GM18519 (cell line): ENCODE data around the gene NLRX1.
"Not testable (repeated sequence)": the region's sequence is repeated elsewhere in the genome, so short reads cannot be mapped to it uniquely, and the experiment has no call there.

Experiments
- ATAC-seq: cut with Tn5 transposase; IDR thresholded peaks from one replicate; pipeline ENCODE4 v1.9.1; 2021; ENCODE audit warnings: mild to moderate bottlenecking, moderate library complexity; ENCODE audit not compliant: unreplicated experiment, low FRiP score

The NLRX1 gene

DNA sequence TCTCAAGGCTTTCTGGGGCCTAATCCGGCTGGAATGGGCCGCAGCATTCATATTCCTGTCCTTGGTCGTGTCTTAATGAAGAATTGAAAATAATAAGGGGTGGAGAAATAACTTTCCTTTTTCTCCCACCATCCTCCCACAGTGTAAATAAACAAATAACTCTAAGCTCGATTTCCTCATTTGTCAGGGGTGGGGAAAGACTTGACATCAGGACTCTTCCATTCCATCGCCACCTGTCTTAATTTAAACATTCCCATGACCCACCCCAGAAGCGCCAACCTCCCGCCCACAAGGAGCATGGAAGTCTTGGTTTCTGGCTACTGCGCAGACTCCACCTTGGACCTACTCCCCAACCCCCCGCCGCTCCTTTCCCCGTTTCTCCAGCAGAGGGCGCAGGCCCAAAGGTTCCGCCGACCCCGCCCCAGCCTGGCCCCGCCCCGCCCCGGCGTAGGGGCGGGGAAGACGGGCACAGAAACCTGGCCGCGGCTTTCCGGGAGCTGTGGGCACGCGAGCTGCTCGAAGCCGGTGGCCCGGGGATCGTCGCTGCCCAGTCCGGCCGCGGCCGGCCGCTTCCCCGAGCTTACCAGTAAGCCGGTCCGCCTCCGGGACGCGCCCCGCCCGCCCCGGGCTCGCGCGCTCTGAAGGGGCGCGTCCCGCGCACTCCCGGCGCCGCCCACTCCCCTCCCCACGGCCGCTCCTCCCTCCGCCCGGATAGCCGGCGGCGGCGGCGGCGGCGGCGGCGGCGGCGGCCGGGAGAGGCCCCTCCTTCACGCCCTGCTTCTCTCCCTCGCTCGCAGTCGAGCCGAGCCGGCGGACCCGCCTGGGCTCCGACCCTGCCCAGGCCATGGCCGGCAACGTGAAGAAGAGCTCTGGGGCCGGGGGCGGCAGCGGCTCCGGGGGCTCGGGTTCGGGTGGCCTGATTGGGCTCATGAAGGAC is 37.3 kb downstream of the NLRX1 start, which contains the start of gene CBL:
Gene CBL, plus strand, starts transcription at position 766 of the 937 bp plus-strand sequence. Its CDS starts 79 bp downstream, at position 845.
- peak; percentile 59 for ATAC-seq

DNA sequence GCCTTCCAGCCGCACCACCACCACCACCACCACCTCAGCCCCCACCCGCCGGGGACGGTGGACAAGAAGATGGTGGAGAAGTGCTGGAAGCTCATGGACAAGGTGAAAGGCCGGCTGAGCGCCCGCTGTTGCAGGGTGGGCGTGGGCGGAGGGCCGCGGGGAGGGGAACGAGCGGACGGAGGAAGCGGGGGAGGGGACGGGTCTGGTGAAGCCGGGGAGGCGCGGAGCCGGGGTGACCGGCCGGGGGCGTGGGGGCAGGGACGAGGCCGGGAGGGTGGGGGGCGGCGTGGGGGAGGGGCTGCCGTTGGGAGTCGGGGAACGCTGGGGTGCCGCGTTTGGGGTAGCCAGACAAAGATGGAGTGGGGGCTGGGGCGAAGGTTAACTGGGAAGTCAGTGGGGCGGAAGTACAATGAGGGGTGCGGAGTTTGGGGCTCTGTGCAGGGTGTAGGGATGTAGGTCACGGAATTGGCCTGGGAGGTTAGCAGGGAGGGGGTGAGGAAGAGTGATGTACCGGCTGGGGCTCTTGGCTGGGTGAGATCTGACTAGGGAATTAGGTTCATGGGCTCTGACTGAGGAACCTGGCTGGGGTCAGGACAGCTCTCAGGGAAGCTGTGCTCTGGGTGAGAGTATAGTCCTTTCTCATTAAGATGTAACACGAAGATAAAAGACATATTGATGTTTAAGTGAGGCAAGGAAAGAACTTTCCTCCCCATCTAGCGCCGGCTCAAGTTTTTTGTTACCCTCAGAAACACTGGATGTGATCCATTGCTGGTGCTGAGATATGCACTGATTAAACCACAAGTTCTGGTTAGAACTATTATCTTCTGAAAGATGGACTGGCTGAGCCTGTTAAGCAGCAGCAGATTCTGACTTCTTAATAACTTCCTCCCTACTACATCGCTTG is 38.2 kb downstream of the NLRX1 start:
- ATAC-seq, result no peak

DNA sequence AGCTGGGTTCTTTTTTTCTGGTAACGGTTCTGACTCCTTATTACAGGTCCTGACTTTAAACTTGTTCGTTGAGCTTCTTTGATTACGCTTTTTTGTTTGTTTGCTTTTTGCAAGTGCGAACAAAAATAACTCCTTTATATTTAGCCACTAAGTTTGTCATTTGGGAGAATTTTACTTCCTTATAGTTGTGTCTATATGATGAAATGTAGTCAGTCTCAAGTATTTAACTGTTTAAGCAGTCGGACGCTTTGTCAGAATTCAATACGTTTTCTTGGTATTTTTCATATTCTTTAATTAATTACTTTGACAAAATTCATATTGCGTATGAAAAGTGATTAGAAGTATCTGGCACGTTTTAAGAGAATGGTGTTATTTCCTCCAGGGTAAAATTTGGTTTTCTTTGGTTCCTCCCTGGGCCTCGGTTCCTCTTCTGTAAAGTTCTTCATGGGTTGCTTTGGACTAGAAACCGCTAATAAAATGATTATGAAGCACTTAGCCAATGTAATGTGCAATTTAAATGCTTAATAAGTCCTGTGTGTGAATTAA is 39.0 kb downstream of the NLRX1 start:
- no peak for ATAC-seq

DNA sequence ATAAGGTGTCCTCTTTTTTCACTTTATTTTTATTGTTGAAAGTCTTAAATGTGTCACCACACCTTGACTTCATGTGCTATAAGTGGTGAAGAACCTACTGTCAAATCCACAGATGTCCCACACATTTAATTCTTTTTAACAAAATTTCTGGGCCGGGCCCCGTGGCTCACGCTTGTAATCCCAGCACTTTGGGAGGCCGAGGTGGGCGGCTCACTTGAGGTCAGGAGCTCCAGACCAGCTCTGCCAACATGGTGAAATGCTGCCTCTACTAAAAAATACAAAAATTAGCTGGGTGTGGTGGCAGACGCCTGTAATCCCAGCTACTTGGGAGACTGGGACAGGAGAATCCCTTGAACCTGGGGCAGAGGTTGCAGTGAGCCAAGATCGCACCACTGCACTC is 40.7 kb downstream of the NLRX1 start:
- no peak for ATAC-seq

DNA sequence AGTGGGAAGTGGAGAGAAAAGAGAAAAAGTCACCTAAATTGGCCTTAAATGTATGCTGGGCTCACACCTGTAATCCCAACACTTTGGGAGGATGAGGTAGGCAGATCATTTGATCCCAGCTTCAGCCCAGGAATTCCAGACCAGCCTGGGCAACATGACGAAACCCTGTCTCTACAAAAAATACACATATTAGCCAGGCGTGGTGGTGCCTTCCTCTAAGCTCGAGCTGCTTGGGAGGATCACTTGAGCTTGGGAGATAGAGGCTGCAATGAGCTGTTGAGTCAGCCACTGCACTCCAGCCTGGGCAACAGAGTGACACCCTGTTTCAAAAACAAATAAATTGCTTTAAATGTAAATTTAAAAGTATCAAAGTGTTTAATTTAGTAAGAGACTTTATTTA is 41.5 kb downstream of the NLRX1 start:
- no peak for ATAC-seq

DNA sequence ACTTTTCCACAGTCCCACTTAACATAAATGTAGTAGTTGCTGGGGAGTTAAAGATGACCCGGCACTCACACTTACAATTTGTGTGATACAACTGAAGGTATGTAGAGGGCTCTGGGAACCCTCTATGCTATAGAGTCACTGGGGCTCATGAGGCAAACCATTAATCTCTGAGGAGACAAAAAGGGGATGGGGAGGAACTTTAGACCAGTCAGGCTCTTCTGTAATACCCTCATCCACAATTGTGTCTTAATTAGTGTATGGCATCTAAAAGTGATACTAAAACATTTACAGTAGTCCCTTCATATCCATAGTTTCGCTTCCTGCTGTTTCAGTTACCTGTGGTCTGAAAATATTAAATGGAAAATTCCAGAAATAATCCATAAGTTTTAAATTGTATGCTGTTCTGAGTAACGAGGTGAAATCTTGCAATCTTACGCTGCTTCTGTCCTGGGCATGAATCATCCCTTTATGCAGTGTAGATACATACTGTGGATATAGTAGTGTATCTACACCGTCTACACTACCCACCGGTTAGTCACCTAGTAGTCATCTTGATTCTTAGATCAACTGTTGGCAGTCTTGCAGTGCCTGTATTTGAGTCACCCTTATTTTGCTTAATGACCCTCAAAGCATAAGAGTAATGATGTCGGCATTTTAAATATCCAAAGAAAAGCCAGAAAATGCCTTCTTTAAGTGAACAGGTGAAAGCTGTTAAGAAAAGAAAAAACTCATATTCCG is 49.8 kb downstream of the NLRX1 start:
- no peak for ATAC-seq

DNA sequence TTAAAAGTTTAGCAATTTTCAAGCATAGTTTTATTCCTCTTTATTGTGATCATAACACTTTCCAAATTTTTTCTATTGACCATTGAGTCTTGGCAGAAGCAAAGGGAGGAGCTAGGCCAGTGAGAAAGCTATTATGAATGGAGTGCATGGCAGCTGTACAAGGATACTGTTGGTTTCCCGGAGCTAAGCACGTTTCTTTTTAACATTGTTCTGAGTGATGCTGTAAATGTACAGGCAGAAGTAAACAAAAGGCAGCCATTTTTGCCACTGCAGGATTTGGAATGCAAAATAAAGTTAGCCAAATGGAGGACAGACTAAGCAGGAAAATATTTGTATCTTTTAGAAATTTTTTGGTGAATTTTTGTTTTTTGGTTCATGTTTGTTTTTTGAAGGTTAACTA is 53.8 kb downstream of the NLRX1 start:
- no peak for ATAC-seq

DNA sequence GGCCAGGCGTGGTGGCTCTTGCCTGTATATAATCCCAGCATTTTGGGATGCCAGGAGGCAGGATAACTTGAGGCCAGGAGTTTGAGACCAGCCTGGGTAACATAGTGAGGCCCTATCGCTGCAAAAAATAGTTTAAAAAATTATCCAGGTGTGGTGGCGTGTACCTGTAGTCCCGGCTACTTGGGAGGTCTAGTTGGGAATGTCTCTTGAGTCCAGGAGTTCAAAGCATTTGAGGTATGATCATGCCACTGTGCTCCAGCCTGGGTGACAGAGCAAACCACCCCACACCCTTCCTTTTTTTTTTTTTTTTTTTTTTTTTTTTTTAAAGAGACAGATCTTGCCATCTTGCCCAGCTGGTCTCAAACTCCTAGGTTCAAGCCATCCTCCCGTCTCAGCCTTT is 54.4 kb downstream of the NLRX1 start:
- ATAC-seq, result no peak

DNA sequence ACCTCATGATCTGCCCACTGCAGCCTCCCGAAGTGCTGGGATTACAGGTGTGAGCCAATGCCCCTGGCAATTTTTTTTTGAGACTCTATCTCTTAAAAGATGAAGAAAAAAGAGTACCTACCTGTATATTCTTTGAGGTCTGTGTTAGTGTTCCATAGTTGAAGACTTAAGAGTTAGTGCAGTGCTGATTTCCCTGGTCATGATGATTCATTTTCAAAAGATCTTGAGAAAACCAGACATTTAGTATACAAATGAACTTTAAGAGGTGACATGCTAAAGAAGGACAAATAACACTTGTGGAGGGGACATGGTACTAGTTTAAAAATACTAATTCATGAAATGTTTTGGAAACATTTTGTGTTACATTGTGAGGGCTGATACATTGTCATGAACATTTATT is 55.3 kb downstream of the NLRX1 start:
- ATAC-seq, result no peak

DNA sequence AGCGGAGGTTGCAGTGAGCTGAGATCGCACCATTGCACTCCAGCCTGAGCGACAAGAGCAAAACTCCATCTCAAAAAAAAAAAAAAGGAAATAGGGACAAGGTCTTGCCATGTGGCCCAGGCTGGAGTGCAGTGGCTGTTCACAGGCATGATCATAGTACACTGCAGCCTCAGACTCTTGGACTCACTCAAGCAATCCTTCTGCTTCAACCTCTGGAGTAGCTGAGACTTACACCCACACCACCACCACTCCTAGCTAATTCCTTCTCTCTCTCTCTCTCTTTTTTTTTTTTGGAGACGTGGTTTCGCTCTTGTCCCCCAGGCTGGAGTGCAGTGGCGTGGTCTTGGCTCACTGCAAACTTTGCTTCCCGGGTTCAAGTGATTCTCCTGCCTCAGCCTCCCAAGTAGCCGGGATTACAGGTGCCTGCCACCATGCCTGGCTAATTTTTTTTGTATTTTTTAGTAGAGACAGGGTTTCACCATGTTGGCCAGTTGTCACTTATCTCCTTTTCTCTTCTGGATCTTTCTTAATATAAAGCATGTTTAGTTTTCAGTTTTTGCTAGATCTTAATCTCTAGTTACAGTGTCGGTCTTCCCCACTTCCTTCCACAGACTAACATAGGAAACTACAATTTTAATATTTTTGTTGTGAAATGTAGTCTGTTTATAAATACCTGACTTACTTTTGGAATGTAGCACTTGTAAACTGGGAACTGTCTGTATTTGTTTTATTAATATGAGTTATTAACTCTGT is 60.2 kb downstream of the NLRX1 start:
- not testable (repeated sequence) for ATAC-seq

DNA sequence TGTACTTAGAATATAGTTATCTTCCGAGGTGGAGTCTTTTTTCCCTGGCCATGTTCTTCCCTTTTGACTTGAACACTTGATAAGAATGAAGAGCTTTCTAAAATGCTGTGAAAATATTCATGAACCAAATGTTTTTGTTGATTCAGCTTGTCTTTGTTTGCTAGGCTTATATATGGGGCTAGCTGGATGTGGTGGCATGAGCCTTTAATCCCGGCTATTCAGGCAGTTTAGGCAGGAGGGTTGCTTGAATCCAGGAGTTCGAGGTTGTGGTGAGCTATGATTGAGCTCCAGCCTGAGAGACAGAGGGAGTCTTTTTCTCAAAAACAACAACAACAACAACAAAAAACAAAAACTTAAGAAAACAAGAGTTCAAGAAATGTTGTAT is 60.8 kb downstream of the NLRX1 start:
- ATAC-seq, result no peak

DNA sequence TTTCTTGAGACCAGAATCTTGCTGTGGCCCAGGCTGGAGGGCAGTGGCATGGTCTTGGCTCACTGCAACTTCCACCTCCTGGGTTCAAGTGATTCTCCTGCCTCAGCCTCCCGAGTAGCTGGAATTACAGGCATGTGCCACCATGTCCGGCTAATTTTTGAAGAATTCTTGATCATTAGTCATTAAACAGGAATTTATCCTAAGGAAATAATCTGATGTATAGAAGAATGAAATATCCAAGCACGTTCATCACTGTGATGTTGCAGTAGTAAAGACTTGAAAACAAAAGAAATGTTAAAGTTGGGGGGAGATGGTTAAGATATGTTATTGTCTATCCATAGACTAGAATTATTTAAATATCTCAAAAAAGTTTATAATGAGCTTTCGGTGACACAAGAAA is 61.2 kb downstream of the NLRX1 start:
- no peak for ATAC-seq
